Sigmoid colon (tissue), 7 donors: ENCODE measurements around the gene TANGO2. TPM values are rescaled to one million over a fixed set of nuclear protein-coding genes. Genes with fewer than 3 reads are reported as not detected.

Source experiments
- DNase-seq: peaks from one replicate; pipeline ENCODE4 v3.0.0-alpha.2; 2019
- H3K27ac ChIP-seq, 4 donors: fragments of 200-600 bp; sonication (generic); one replicate each; pipeline ENCODE4 v1.5.1; 2016 to 2019; ENCODE audit warnings: mild to moderate bottlenecking in 1 of 4
- H3K27me3 ChIP-seq, 3 donors: fragments of 200-600 bp; sonication (generic); one replicate each; pipeline ENCODE4 v1.5.1; 2019; ENCODE audit warnings: mild to moderate bottlenecking in 1 of 3
- H3K36me3 ChIP-seq, 4 donors: fragments of 200-600 bp; sonication (generic); one replicate each; pipeline ENCODE4 v1.5.1; 2016 to 2019
- H3K4me1 ChIP-seq, 4 donors: fragments of 200-600 bp; sonication (generic); one replicate each; pipeline ENCODE4 v1.5.1; 2017 to 2019
- H3K4me3 ChIP-seq, 4 donors: fragments of 200-600 bp; sonication (generic); one replicate each; pipeline ENCODE4 v1.5.1; 2017 to 2019; ENCODE audit warnings: mild to moderate bottlenecking in 2 of 4, moderate library complexity in 1 of 4
- H3K9me3 ChIP-seq, 4 donors: fragments of 200-600 bp in 3 of 4; sonication (generic) in 3 of 4; one replicate each; pipeline versions ENCODE4 v1.5.1 to v1.6.1; 2013 to 2019
- EP300 ChIP-seq, 4 donors: sonication (generic); formaldehyde crosslinking; IDR thresholded peaks; one replicate each; pipeline ENCODE4 v1.6.1; 2017; ENCODE audit warnings: antibody characterized with exemption in 4 of 4
- POLR2A ChIP-seq, 2 donors: fragments of 450-650 bp; IDR thresholded peaks; one replicate each; pipeline ENCODE4 v1.6.1; 2016; ENCODE audit warnings: antibody characterized with exemption in 2 of 2, mild to moderate bottlenecking in 2 of 2, moderate library complexity in 2 of 2
- POLR2AphosphoS5 ChIP-seq, 4 donors: sonication (generic); formaldehyde crosslinking; IDR thresholded peaks; one replicate each; pipeline ENCODE4 v1.6.1; 2017; ENCODE audit warnings: antibody characterized with exemption in 4 of 4
- WGBS, 2 donors: extraction: QIAGEN DNeasy Blood & Tissue Kit; methylation state at CpG; one replicate each; pipeline ENCODE4 v1.1.7; 2013; 5-methylcytosine and 5-hydroxymethylcytosine counted together
- intact Hi-C: fragments of 100-400 bp; cut with DNase I; formaldehyde crosslinking; loops from one replicate; pipeline ENCODE4 v1.15.1; 2023
- polyA plus RNA-seq, 3 donors: library from polyadenylated mRNA; stranded (reverse); fragments of 200-250 nt; gene quantifications; one replicate each; pipeline ENCODE4 v1.2.3, GENCODE V29; 2013
- total RNA-seq, 4 donors: library from RNA; depleted of rRNA; stranded (reverse); fragments of >200 nt; gene quantifications; one replicate each; pipeline ENCODE4 v1.1.0, GENCODE V29; 2016
- TF ChIP-seq, protein P1 (sequence below), 4 experiments: fragments of 450-650 bp in 3 of 4; fragments of 200-600 bp in 1 of 4; IDR thresholded peaks; one replicate each; pipeline ENCODE4 v1.5.1; 2016 to 2019; ENCODE audit warnings: antibody characterized with exemption in 4 of 4, mild to moderate bottlenecking in 3 of 4, moderate library complexity in 2 of 4
- donor health status: healthy with polysubstance abuse.
- donor health status: Bipolar disorder and iron deficiency.
- donor health status: healthy.

TANGO2 gene
- total and polyA plus RNA-seq, 7 donors = 24.2 to 46.2 (median 31.6) TPM

DNA sequence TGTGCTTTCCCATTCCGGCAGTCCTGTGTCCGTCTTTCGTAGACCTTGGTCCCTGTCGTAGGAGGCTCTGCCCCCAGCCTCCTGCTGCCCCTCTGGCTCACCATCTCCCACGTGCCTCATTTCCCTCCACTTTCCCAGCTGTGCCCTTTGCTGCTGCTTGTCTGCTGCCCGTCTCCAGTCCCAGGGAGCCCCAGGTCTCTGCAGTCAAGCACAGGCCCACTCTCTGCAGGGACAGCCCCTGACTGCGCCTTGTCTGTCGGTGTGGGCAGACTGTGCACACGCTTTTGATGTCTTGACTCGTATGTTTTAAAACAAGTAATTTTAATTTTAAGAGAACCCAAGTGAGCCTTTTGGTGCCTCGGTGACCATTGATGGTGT lies 71.6 kb downstream of the TANGO2 start:
- no peak for DNase-seq
- Histone ChIP-seq H3K9me3 (no peaks in the 10 kb centered on the region), H3K4me1 (no peaks in the 10 kb centered on the region), H3K27me3 (no peaks in the 10 kb centered on the region), H3K4me3 (no peak overlapping the region), H3K27ac (no peak overlapping the region), H3K36me3 (peaks cover 49 to 100% (median 85%) of the 10 kb centered on the region in 4 donors)
- WGBS, 2 donors = 90 to 94% methylated on average over 11 of the region's 11 CpGs
- intact Hi-C loops = no loop called here
- TF ChIP-seq EP300 (IDR thresholded peaks at IDR 0.05) = no peak
- TF ChIP-seq POLR2A (IDR thresholded peaks at IDR 0.05) = no peak
- TF ChIP-seq, protein P1, sequence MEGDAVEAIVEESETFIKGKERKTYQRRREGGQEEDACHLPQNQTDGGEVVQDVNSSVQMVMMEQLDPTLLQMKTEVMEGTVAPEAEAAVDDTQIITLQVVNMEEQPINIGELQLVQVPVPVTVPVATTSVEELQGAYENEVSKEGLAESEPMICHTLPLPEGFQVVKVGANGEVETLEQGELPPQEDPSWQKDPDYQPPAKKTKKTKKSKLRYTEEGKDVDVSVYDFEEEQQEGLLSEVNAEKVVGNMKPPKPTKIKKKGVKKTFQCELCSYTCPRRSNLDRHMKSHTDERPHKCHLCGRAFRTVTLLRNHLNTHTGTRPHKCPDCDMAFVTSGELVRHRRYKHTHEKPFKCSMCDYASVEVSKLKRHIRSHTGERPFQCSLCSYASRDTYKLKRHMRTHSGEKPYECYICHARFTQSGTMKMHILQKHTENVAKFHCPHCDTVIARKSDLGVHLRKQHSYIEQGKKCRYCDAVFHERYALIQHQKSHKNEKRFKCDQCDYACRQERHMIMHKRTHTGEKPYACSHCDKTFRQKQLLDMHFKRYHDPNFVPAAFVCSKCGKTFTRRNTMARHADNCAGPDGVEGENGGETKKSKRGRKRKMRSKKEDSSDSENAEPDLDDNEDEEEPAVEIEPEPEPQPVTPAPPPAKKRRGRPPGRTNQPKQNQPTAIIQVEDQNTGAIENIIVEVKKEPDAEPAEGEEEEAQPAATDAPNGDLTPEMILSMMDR (IDR thresholded peaks at IDR 0.05) = no peak
- TF ChIP-seq POLR2AphosphoS5 (IDR thresholded peaks at IDR 0.05) = no peak

DNA sequence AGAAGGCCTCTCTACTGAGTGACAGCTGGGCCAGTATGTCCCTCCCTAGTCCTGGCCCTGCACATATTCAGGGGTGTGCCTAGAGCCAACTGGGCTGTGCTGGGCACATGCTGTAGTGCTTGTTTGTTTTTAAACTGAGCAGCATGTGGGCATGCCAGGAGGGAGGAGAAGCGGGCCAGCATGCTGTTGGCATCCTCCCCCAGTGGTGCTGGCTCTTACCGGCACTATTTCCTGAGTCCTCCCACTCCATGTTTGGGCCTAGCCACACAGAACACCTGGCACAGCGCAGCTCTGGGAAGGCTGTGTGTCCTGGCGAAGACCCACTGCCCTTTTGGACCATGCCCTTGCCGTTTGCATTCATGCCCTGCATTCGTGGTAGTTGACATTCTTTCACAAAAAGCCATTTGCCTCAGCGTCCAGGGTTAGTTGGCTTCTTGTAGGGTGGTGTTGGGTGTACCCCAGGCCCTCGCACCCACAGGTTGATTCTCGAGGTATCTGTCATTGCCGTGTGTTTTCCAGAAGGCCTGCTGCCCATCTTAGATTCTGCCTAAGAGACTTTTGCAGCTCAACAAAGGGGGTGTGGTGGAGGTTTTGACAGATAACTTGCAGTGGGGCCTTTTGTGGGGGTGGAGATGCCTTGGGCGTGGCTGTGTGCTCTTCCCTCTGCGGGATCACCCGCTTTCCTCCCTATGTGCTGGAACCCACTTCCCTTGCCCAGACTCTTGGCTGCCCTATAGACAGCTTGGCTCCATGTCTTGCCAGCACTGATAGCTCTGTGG lies 72.7 kb downstream of the TANGO2 start:
- Histone ChIP-seq H3K9me3 (no peaks in the 10 kb centered on the region), H3K27ac (no peak overlapping the region), H3K4me1 (no peaks in the 10 kb centered on the region), H3K36me3 (peaks cover 45 to 100% (median 78%) of the 10 kb centered on the region in 4 donors), H3K27me3 (no peaks in the 10 kb centered on the region), H3K4me3 (no peak overlapping the region)
- intact Hi-C loops = no loop called here
- TF ChIP-seq POLR2A (IDR thresholded peaks at IDR 0.05) = no peak
- TF ChIP-seq POLR2AphosphoS5 (IDR thresholded peaks at IDR 0.05) = no peak
- TF ChIP-seq, protein P1 (IDR thresholded peaks at IDR 0.05) = no peak
- no peak for TF ChIP-seq EP300 (IDR thresholded peaks at IDR 0.05)
- WGBS, 2 donors = 92 to 97% methylated on average over 13 of the region's 13 CpGs
- no peak for DNase-seq

DNA sequence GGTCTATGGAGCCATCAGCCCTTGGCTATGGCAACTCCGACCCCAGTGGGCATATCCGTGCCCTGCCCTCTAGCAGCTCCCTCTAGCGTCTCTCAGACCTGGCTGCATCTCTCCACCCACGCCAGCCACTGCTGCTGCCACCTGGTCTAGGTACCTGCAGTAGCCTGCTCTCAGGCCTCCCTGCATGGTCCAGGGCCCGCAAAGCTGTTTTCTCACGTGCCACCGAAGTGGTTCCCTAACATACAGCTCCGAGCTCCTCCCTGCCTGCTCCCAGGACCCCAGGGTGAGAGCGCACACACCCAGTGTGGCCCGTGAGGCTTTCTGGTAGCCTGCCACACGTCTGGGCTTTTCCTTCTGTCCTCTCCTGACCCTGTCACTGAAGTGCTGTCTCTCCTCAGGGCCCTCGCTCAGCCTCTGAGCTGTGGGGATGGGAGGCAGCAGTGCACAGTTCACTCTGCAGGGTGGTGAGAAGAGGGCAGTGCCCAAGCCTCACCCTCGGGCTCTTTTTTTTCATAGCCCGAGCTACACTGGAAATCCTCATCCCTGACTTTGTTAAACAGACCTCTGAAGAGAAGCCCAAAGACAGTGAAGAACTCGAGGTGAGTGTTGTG lies 73.4 kb downstream of the TANGO2 start:
- peaks cover 49 to 100% (median 77%) of the 10 kb centered on the region in 4 donors for H3K36me3 ChIP-seq
- no peak for DNase-seq
- H3K27me3 ChIP-seq = no peaks in the 10 kb centered on the region
- H3K4me1 ChIP-seq = no peaks in the 10 kb centered on the region
- 95 to 96% methylated on average over 15 of the region's 15 CpGs for WGBS, 2 donors
- H3K27ac ChIP-seq = no peak overlapping the region
- intact Hi-C loops = no loop called here
- no peak overlapping the region for H3K4me3 ChIP-seq
- H3K9me3 ChIP-seq = no peaks in the 10 kb centered on the region
- TF ChIP-seq, protein P1 (IDR thresholded peaks at IDR 0.05) = no peak
- TF ChIP-seq EP300 (IDR thresholded peaks at IDR 0.05) (no peak), POLR2AphosphoS5 (IDR thresholded peaks at IDR 0.05) (no peak), POLR2A (IDR thresholded peaks at IDR 0.05) (no peak)

DNA sequence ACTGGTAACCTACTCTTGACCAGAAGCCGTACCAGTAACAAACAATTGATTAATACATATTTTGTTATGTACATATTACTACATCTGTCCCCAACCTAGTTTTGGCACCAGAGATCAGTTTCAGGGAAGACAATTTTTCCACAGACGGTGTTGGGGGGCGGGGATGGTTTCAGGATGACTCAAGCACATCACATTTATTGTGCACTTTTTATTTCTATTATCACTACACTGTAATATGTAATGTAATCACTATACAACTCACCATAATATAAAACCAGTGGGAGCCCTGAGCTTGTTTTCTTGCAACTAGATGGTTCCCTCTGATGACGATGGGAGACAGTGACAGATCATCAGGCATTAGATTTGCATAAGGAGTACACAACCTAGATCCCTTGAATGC lies 74.6 kb downstream of the TANGO2 start:
- H3K27ac ChIP-seq = no peak overlapping the region
- no peak for DNase-seq
- no peak overlapping the region for H3K4me3 ChIP-seq
- no peaks in the 10 kb centered on the region for H3K4me1 ChIP-seq
- H3K36me3 ChIP-seq = peaks cover 37 to 100% (median 76%) of the 10 kb centered on the region in 4 donors
- intact Hi-C loops = no loop called here
- WGBS, 2 donors = 85 to 93% methylated on average over 4 of the region's 4 CpGs
- no peaks in the 10 kb centered on the region for H3K27me3 ChIP-seq
- TF ChIP-seq, protein P1 (IDR thresholded peaks at IDR 0.05) = no peak
- TF ChIP-seq POLR2AphosphoS5 (IDR thresholded peaks at IDR 0.05) (no peak), EP300 (IDR thresholded peaks at IDR 0.05) (no peak), POLR2A (IDR thresholded peaks at IDR 0.05) (no peak)
- H3K9me3 ChIP-seq = no peaks in the 10 kb centered on the region
